Measurements from ENCODE around the gene RGS9BP. TPM values are rescaled to one million over a fixed set of nuclear protein-coding genes. Genes with fewer than 3 reads are reported as not detected.
"Not testable (repeated sequence)": the region's sequence is repeated elsewhere in the genome, so short reads cannot be mapped to it uniquely, and the experiment has no call there.

The RGS9BP gene
- total RNA-seq, 1 donor from 2014 or later, result not detected

- H3K4me3 Mint-ChIP-seq (ENCODE audit: unreplicated experiment), result not testable (repeated sequence)
Observed at GRCh38 chr19:32695506-32695905, 19.9 kb downstream of the RGS9BP start.

DNA sequence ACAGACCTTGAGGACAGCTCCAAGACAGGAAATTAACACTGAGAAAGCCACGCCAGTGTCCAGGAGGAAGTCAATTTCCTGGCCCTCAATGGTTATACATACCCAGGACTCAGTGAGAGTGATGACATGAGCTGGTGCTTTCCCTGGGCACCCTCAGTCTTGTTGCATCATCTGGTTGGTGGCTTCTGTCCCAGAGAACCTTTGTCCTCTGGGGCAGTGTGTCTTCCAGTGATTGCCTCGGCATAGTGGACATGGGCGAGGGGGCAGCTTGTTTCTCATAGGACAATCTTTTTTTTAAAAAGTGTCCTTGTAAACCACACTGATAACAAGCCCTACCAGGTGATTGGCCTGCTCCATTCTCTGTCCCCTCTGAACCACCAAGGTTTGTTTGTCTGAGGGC lies 21.1 kb downstream of the RGS9BP start:
- DNase-seq (ENCODE audit: low spot score); H3K27me3 Mint-ChIP-seq (ENCODE audit: unreplicated experiment); H3K4me3 Mint-ChIP-seq (ENCODE audit: unreplicated experiment); H3K9me3 Mint-ChIP-seq (ENCODE audit: unreplicated experiment); H3K27ac Mint-ChIP-seq (ENCODE audit: unreplicated experiment): not testable (repeated sequence)
- H3K4me1 Mint-ChIP-seq (ENCODE audit: unreplicated experiment), result peaks cover 28% of the 10 kb centered on the region
- H3K36me3 Mint-ChIP-seq (ENCODE audit: low read depth, unreplicated experiment), result peaks cover 20% of the 10 kb centered on the region

More at GRCh38 chr19:32695506-32695905, 19.9 kb downstream of the RGS9BP start:
- H3K9me3 Mint-ChIP-seq (ENCODE audit: unreplicated experiment); DNase-seq (ENCODE audit: low spot score); H3K27ac Mint-ChIP-seq (ENCODE audit: unreplicated experiment): not testable (repeated sequence)
- Mint-ChIP-seq H3K27me3 (ENCODE audit: unreplicated experiment) (peaks cover 11% of the 10 kb centered on the region), H3K36me3 (ENCODE audit: low read depth, unreplicated experiment) (peaks cover 26% of the 10 kb centered on the region), H3K4me1 (ENCODE audit: unreplicated experiment) (peaks cover 34% of the 10 kb centered on the region)

DNA sequence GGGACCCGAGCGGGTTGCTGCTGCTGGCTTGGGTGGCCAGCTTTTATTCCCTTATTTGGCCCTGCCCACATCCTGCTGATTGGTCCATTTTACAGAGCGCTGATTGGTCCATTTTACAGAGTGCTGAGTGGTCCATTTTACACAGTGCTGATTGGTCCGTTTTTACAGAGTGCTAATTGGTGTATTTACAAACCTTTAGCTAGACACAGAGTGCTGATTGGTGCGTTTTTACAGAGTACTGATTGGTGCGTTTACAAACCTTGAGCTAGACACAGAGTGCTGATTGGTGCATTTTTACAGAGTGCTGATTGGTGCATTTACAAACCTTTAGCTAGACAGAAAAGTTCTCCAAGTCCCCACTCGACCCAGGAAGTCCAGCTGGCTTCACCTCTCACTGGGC lies 24.5 kb downstream of the RGS9BP start:
- DNase-seq (ENCODE audit: low spot score); H3K27ac Mint-ChIP-seq (ENCODE audit: unreplicated experiment); H3K9me3 Mint-ChIP-seq (ENCODE audit: unreplicated experiment); H3K4me3 Mint-ChIP-seq (ENCODE audit: unreplicated experiment); H3K27me3 Mint-ChIP-seq (ENCODE audit: unreplicated experiment): not testable (repeated sequence)
- H3K4me1 Mint-ChIP-seq (ENCODE audit: unreplicated experiment), result peaks cover 10% of the 10 kb centered on the region
- H3K36me3 Mint-ChIP-seq (ENCODE audit: low read depth, unreplicated experiment), result peaks cover 21% of the 10 kb centered on the region

GRCh38 chr19:32702010-32702409 lies 26.4 kb downstream of the RGS9BP start:
- TF ChIP-seq, protein P1, sequence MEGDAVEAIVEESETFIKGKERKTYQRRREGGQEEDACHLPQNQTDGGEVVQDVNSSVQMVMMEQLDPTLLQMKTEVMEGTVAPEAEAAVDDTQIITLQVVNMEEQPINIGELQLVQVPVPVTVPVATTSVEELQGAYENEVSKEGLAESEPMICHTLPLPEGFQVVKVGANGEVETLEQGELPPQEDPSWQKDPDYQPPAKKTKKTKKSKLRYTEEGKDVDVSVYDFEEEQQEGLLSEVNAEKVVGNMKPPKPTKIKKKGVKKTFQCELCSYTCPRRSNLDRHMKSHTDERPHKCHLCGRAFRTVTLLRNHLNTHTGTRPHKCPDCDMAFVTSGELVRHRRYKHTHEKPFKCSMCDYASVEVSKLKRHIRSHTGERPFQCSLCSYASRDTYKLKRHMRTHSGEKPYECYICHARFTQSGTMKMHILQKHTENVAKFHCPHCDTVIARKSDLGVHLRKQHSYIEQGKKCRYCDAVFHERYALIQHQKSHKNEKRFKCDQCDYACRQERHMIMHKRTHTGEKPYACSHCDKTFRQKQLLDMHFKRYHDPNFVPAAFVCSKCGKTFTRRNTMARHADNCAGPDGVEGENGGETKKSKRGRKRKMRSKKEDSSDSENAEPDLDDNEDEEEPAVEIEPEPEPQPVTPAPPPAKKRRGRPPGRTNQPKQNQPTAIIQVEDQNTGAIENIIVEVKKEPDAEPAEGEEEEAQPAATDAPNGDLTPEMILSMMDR (IDR thresholded peaks at IDR 0.05; ENCODE audit: unreplicated experiment), result no peak
- Mint-ChIP-seq H3K27me3 (ENCODE audit: unreplicated experiment) (peaks cover 3% of the 10 kb centered on the region), H3K4me1 (ENCODE audit: unreplicated experiment) (no peaks in the 10 kb centered on the region), H3K4me3 (ENCODE audit: unreplicated experiment) (no peak overlapping the region), H3K36me3 (ENCODE audit: low read depth, unreplicated experiment) (peaks cover 25% of the 10 kb centered on the region), H3K27ac (ENCODE audit: unreplicated experiment) (no peak overlapping the region), H3K9me3 (ENCODE audit: unreplicated experiment) (peaks cover 5% of the 10 kb centered on the region)
- DNase-seq (ENCODE audit: low spot score), result no peak

DNA sequence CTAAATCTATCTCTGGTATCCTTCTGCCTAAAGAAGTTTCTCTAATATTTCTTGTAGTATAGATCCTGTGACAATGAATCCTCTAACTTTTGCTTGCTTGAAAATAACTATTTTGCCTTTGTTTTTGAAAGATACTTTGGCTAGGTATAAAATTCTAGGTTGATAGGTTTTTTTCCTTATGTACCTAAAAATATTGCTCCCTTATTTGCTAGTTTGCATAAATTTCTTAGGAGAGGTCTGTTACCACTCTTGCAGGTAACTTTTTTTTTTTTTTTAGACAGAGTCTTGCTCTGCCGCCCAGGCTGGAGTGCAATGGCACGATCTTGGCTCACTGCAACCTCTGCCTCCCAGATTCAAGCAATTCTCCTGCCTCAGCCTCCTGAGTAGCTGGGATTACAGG lies 28.4 kb downstream of the RGS9BP start:
- H3K27me3 Mint-ChIP-seq (ENCODE audit: unreplicated experiment); H3K4me1 Mint-ChIP-seq (ENCODE audit: unreplicated experiment); H3K27ac Mint-ChIP-seq (ENCODE audit: unreplicated experiment); DNase-seq (ENCODE audit: low spot score); H3K9me3 Mint-ChIP-seq (ENCODE audit: unreplicated experiment); H3K4me3 Mint-ChIP-seq (ENCODE audit: unreplicated experiment): not testable (repeated sequence)
- H3K36me3 Mint-ChIP-seq (ENCODE audit: low read depth, unreplicated experiment), result peaks cover 14% of the 10 kb centered on the region

DNA sequence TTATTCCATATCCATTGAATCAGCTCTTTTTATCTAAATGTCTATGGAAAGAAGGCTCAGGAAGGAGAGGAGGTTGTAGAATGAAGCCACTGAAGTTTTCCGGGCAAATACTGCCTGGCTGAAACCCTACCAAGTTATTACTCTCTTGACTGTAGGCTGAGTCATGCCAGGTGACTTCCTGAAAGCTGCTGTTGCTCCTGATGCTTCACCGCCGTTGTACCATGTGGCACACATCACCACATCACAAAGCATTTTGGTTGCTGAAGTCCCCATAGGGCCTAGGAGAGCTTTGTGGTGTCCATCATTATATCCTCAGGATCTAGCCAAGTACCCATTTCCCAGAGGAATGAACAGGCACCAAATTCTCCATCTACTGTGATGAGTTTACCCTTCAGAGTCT lies 32.8 kb downstream of the RGS9BP start:
- no peak overlapping the region for H3K4me3 Mint-ChIP-seq (ENCODE audit: unreplicated experiment)
- H3K9me3 Mint-ChIP-seq (ENCODE audit: unreplicated experiment), result peaks cover 5% of the 10 kb centered on the region
- H3K36me3 Mint-ChIP-seq (ENCODE audit: low read depth, unreplicated experiment), result peaks cover 14% of the 10 kb centered on the region
- peaks cover 1% of the 10 kb centered on the region for H3K27me3 Mint-ChIP-seq (ENCODE audit: unreplicated experiment)
- TF ChIP-seq, protein P1 (IDR thresholded peaks at IDR 0.05; ENCODE audit: unreplicated experiment), result no peak
- H3K4me1 Mint-ChIP-seq (ENCODE audit: unreplicated experiment), result no peaks in the 10 kb centered on the region
- H3K27ac Mint-ChIP-seq (ENCODE audit: unreplicated experiment), result no peak overlapping the region
- DNase-seq (ENCODE audit: low spot score), result no peak

DNA sequence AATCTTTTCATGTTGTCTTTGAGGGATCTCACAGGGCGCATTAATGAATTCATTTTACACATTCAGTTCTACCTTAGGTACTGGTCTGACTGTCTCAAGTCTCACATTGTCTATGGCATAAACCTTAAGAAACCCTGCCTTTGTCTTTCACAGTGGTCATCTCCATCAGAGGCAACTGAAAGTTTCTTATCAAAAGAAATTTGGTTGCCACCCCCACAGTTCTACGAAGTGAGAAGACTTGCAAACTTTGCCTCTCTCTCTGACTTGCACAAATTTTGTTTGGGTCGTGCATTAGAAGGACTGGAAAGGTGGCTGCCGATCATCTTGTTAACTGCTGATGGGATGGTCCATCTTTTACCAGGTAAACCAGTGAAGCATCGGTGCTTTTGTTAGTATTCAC lies 33.4 kb downstream of the RGS9BP start:
- Mint-ChIP-seq H3K27ac (ENCODE audit: unreplicated experiment) (no peak overlapping the region), H3K4me1 (ENCODE audit: unreplicated experiment) (no peaks in the 10 kb centered on the region), H3K27me3 (ENCODE audit: unreplicated experiment) (peaks cover 1% of the 10 kb centered on the region), H3K4me3 (ENCODE audit: unreplicated experiment) (no peak overlapping the region), H3K9me3 (ENCODE audit: unreplicated experiment) (peaks cover 5% of the 10 kb centered on the region), H3K36me3 (ENCODE audit: low read depth, unreplicated experiment) (peaks cover 11% of the 10 kb centered on the region)
- TF ChIP-seq, protein P1 (IDR thresholded peaks at IDR 0.05; ENCODE audit: unreplicated experiment), result no peak
- no peak for DNase-seq (ENCODE audit: low spot score)
